ENCODE results near the gene UBTD2.
"Not testable (repeated sequence)": the region's sequence is repeated elsewhere in the genome, so short reads cannot be mapped to it uniquely, and the experiment has no call there.

Gene UBTD2

GRCh38 chr5:172251419-172251818 is 32.1 kb downstream of the UBTD2 start:
- no peak for DNase-seq (ENCODE audit: low read depth, low spot score)

GRCh38 chr5:172248637-172249036 is 34.9 kb downstream of the UBTD2 start:
- DNase-seq (ENCODE audit: low read depth, low spot score) = no peak

GRCh38 chr5:172245703-172246125 is 37.9 kb downstream of the UBTD2 start:
- DNase-seq (ENCODE audit: low read depth, low spot score) = no peak

GRCh38 chr5:172245046-172245445 is 38.5 kb downstream of the UBTD2 start:
- no peak for DNase-seq (ENCODE audit: low read depth, low spot score)

- no peak for DNase-seq (ENCODE audit: low read depth, low spot score)
Measured at GRCh38 chr5:172243302-172243701, 40.3 kb downstream of the UBTD2 start.

- DNase-seq (ENCODE audit: low read depth, low spot score) = no peak
Measured at GRCh38 chr5:172238334-172238733, 45.2 kb downstream of the UBTD2 start.

GRCh38 chr5:172235827-172236736 is 47.5 kb downstream of the UBTD2 start:
- no peak for DNase-seq (ENCODE audit: low read depth, low spot score)

GRCh38 chr5:172235132-172235780 is 48.3 kb downstream of the UBTD2 start:
- no peak for DNase-seq (ENCODE audit: low read depth, low spot score)

- DNase-seq (ENCODE audit: low read depth, low spot score) = no peak
Measured at GRCh38 chr5:172234031-172234430, 49.5 kb downstream of the UBTD2 start.

- no peak for DNase-seq (ENCODE audit: low read depth, low spot score)
Measured at GRCh38 chr5:172229904-172230303, 53.7 kb downstream of the UBTD2 start.

- DNase-seq (ENCODE audit: low read depth, low spot score) = no peak
Measured at GRCh38 chr5:172224996-172225395, 58.6 kb downstream of the UBTD2 start.

- no peak for DNase-seq (ENCODE audit: low read depth, low spot score)
Measured at GRCh38 chr5:172223901-172224873, 59.4 kb downstream of the UBTD2 start.

- DNase-seq (ENCODE audit: low read depth, low spot score) = no peak
Measured at GRCh38 chr5:172219296-172219695, 64.3 kb downstream of the UBTD2 start.

GRCh38 chr5:172216345-172216744 is 67.2 kb downstream of the UBTD2 start:
- DNase-seq (ENCODE audit: low read depth, low spot score) = no peak

GRCh38 chr5:172213126-172213525 is 70.4 kb downstream of the UBTD2 start:
- DNase-seq (ENCODE audit: low read depth, low spot score) = no peak

- no peak for DNase-seq (ENCODE audit: low read depth, low spot score)
Measured at GRCh38 chr5:172211676-172212075, 71.9 kb downstream of the UBTD2 start.

GRCh38 chr5:172209714-172210113 is 73.8 kb downstream of the UBTD2 start:
- DNase-seq (ENCODE audit: low read depth, low spot score) = no peak

GRCh38 chr5:172207511-172207910 is 76.1 kb downstream of the UBTD2 start:
- no peak for DNase-seq (ENCODE audit: low read depth, low spot score)

GRCh38 chr5:172205984-172206383 is 77.6 kb downstream of the UBTD2 start:
- not testable (repeated sequence) for DNase-seq (ENCODE audit: low read depth, low spot score)

- no peak for DNase-seq (ENCODE audit: low read depth, low spot score)
Measured at GRCh38 chr5:172200476-172200875, 83.1 kb downstream of the UBTD2 start.

- no peak for DNase-seq (ENCODE audit: low read depth, low spot score)
Measured at GRCh38 chr5:172199446-172199845, 84.1 kb downstream of the UBTD2 start.

- DNase-seq (ENCODE audit: low read depth, low spot score) = not testable (repeated sequence)
Measured at GRCh38 chr5:172197775-172198174, 85.8 kb downstream of the UBTD2 start.
